Stimulated activated CD8-positive, alpha-beta memory T cell treated with anti-CD3 and anti-CD28 coated beads, Interleukin-7, amount 100 ng/mL, for 1 hour (primary cell): ENCODE measurements around the gene TRIM39.
"Not testable (repeated sequence)": the region's sequence is repeated elsewhere in the genome, so short reads cannot be mapped to it uniquely, and the experiment has no call there.

ENCODE experiments used
- DNase-seq, 2 donors: peaks; one replicate each; pipeline ENCODE4 v3.0.0-alpha.2; 2020; ENCODE audit warnings: low read depth in 2 of 2

The TRIM39 gene

GRCh38 chr6:30363459-30363858 lies 36.7 kb downstream of the TRIM39 start:
- no peak for DNase-seq

- no peak for DNase-seq
Observed at GRCh38 chr6:30364591-30364990, 37.9 kb downstream of the TRIM39 start.

DNA sequence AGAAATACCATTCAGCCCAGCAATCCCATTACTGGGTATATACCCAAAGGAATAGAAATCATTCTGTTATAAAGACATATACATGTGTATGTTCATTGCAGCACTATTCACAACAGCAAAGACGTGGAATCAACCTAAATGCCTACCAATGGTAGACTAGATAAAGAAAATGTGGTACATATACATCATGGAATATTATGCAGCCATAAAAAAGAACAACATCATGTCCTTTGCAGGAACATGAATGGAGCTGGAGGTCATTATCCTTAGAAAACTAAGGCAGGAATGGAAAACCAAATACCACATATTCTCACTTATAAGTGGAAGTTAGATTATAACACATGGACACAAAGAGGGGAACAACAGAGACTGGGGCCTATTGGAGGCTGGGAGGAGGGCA lies 42.6 kb downstream of the TRIM39 start:
- not testable (repeated sequence) for DNase-seq

DNA sequence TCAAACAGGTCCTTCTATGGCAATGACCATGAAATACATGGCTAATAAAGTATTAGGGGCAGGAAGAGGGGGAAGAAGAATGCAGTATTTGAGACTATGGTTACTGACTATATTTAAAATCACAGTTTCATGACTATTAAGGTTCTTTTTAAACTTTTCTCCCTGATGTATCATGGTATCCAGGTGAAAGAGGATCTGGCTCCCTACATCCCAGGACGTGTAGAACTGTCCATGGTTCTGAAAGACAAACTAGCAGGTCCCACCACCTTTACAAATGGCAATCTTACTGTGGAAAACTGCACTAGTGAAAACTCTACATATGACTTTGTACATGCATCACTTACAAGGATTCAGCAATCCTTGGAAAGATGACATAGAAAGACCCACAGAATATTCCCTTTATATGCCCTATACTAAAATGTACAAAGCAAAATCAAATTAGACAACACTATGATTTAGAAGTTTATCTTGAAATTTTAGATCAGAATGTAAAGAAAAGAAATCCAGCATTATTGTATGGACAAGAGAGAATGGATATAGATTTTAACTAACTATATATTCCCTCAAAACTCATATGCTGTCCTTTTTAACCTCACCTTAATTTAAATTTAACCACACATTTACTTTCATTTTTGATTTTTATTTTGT lies 51.7 kb downstream of the TRIM39 start:
- no peak for DNase-seq

GRCh38 chr6:30380464-30380863 lies 53.7 kb downstream of the TRIM39 start:
- no peak for DNase-seq

DNA sequence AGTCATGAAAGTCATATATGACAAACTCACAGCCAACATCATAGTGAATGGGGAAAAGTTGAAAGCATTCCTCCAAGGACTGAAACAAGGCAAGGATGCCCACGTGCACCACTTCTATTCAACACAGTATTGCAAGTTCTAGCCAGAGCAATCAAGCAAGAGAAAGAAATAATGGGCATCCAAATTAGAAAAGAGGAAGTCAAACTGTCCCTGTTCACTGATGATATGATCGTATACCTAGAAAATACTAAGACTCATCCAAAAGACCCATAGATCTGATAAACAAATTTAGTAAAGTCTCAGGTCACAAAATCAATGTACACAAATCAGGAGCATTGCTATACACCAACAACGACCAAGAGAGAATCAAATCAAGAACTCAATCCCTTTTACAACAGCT lies 59.4 kb downstream of the TRIM39 start:
- DNase-seq = no peak

GRCh38 chr6:30391240-30391639 lies 64.5 kb downstream of the TRIM39 start:
- DNase-seq = no peak
